HepG2 (cell line): Measurements from ENCODE around the gene FAM117A.

Source experiments
- CBFB ChIP-seq: sonication (generic); formaldehyde crosslinking; IDR thresholded peaks from 2 replicates; pipeline ENCODE4 v1.4.0; 2020; ENCODE audit warnings: missing genetic modification reagents
- JUND ChIP-seq: sonication (generic); formaldehyde crosslinking; IDR thresholded peaks from 2 replicates; pipeline ENCODE4 v1.8.0; 2022; ENCODE audit warnings: mild to moderate bottlenecking, missing genetic modification reagents
- PAX8 ChIP-seq: sonication (generic); formaldehyde crosslinking; IDR thresholded peaks from 2 replicates; pipeline ENCODE4 v1.8.0; 2022; ENCODE audit warnings: mild to moderate bottlenecking, missing genetic modification reagents, borderline replicate concordance
- POLR2A ChIP-seq, 2 experiments: IDR thresholded peaks; 2 replicates each; pipeline ENCODE4 v1.6.1; 2011; ENCODE audit warnings: low read depth in 2 of 2, low read length in 2 of 2, mild to moderate bottlenecking in 1 of 2, moderate library complexity in 1 of 2; ENCODE audit not compliant: insufficient read depth in 1 of 2
- POLR2AphosphoS5 ChIP-seq: IDR thresholded peaks from 2 replicates; pipeline ENCODE4 v1.6.1; 2012; ENCODE audit warnings: low read depth, low read length
- RAD21 ChIP-seq: fragments of 450-650 bp; formaldehyde crosslinking; IDR thresholded peaks from 2 replicates; pipeline ENCODE4 v1.5.0; 2020; ENCODE audit warnings: mild to moderate bottlenecking
- TF ChIP-seq, protein P1 (sequence below): sonication (generic); formaldehyde crosslinking; conservative IDR thresholded peaks from 2 replicates; pipeline ENCODE4 v1.8.0; 2022; ENCODE audit warnings: mild to moderate bottlenecking, moderate library complexity, missing genetic modification reagents
- TF ChIP-seq, protein P2 (sequence below): sonication (generic); formaldehyde crosslinking; IDR thresholded peaks from 2 replicates; pipeline ENCODE4 v1.4.0; 2020; ENCODE audit warnings: missing genetic modification reagents

DNA sequence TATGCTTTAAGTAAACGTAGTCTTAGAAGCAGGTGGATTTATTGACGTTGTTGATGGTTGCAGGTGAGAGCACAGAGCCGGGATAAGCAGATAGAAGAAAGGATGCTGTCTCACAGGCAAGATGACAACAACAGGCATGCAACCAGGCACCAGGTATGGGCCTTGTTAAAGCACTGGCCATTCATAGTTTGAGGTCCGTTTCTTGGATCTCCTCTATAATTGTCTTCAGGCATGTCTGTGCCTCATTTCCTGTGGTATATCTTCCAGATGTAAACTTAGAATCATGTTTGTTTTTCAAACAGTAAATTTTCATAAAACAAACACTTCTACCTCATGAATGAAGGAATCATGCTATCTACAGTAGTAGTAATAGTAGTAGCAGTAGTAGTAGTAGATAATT lies 45.1 kb upstream of the FAM117A start:
- TF ChIP-seq JUND (CRISPR knock-in tag) (no peak), RAD21 (no peak), CBFB (no peak), PAX8 (CRISPR knock-in tag) (no peak), POLR2AphosphoS5 (no peak), POLR2A (IDR thresholded peaks at IDR 0.05; ENCODE audit: insufficient read depth in 1 of 2, low read depth in 2 of 2, low read length in 2 of 2) (no peak)
- TF ChIP-seq, protein P1, sequence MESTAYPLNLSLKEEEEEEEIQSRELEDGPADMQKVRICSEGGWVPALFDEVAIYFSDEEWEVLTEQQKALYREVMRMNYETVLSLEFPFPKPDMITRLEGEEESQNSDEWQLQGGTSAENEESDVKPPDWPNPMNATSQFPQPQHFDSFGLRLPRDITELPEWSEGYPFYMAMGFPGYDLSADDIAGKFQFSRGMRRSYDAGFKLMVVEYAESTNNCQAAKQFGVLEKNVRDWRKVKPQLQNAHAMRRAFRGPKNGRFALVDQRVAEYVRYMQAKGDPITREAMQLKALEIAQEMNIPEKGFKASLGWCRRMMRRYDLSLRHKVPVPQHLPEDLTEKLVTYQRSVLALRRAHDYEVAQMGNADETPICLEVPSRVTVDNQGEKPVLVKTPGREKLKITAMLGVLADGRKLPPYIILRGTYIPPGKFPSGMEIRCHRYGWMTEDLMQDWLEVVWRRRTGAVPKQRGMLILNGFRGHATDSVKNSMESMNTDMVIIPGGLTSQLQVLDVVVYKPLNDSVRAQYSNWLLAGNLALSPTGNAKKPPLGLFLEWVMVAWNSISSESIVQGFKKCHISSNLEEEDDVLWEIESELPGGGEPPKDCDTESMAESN: no peak
- TF ChIP-seq, protein P2, sequence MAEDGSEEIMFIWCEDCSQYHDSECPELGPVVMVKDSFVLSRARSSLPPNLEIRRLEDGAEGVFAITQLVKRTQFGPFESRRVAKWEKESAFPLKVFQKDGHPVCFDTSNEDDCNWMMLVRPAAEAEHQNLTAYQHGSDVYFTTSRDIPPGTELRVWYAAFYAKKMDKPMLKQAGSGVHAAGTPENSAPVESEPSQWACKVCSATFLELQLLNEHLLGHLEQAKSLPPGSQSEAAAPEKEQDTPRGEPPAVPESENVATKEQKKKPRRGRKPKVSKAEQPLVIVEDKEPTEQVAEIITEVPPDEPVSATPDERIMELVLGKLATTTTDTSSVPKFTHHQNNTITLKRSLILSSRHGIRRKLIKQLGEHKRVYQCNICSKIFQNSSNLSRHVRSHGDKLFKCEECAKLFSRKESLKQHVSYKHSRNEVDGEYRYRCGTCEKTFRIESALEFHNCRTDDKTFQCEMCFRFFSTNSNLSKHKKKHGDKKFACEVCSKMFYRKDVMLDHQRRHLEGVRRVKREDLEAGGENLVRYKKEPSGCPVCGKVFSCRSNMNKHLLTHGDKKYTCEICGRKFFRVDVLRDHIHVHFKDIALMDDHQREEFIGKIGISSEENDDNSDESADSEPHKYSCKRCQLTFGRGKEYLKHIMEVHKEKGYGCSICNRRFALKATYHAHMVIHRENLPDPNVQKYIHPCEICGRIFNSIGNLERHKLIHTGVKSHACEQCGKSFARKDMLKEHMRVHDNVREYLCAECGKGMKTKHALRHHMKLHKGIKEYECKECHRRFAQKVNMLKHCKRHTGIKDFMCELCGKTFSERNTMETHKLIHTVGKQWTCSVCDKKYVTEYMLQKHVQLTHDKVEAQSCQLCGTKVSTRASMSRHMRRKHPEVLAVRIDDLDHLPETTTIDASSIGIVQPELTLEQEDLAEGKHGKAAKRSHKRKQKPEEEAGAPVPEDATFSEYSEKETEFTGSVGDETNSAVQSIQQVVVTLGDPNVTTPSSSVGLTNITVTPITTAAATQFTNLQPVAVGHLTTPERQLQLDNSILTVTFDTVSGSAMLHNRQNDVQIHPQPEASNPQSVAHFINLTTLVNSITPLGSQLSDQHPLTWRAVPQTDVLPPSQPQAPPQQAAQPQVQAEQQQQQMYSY (CRISPR knock-in tag): no peak
